Colonic mucosa (tissue), 4 donors: ENCODE measurements around the gene ARCN1. TPM values are rescaled to one million over a fixed set of nuclear protein-coding genes. Genes with fewer than 3 reads are reported as not detected.

Experiments used
- DNase-seq: peaks from one replicate; pipeline ENCODE4 v3.0.0-alpha.2; 2020
- H3K27ac ChIP-seq: fragments of 200-600 bp; one replicate; pipeline ENCODE4 v1.8.0; 2021
- H3K27me3 ChIP-seq: fragments of 200-600 bp; one replicate; pipeline ENCODE4 v1.8.0; 2021
- H3K36me3 ChIP-seq: fragments of 200-600 bp; one replicate; pipeline ENCODE4 v1.8.0; 2021
- H3K4me1 ChIP-seq: fragments of 200-600 bp; one replicate; pipeline ENCODE4 v1.8.0; 2021; ENCODE audit warnings: mild to moderate bottlenecking
- H3K4me3 ChIP-seq: fragments of 200-600 bp; one replicate; pipeline ENCODE4 v1.8.0; 2021
- H3K9ac ChIP-seq, 2 donors: one replicate each; pipeline ENCODE4 v1.7.0; 2013; ENCODE audit warnings: control low read depth in 2 of 2, low read depth in 2 of 2, low read length in 2 of 2
- H3K9me3 ChIP-seq: fragments of 200-600 bp; one replicate; pipeline ENCODE4 v1.8.0; 2021
- CTCF ChIP-seq: fragments of 200-600 bp; IDR thresholded peaks from one replicate; pipeline ENCODE4 v1.8.0; 2022; ENCODE audit warnings: antibody characterized with exemption, mild to moderate bottlenecking
- intact Hi-C: fragments of 100-400 bp; cut with DNase I; formaldehyde crosslinking; loops from one replicate; pipeline ENCODE4 v1.14.1; 2022
- total RNA-seq, 2 donors: library from RNA; stranded (reverse); fragmentation: NEBNext Ultra II Directional in 1 of 2; extraction: Animal tissue kit (Norgen Biotek cat#: 25700) in 1 of 2; gene quantifications; one replicate each; pipeline ENCODE4 v1.2.1, GENCODE V29; 2021
- donor health status: healthy.
- donor health status: DM: no; HTN: no; CAD: no.
- donor health status: DM: no; HTN: no; CAD: no.

ARCN1 gene
- total RNA-seq, 2 donors from 2014 or later: 151 to 171 TPM

GRCh38 chr11:118618991-118619375, 46.8 kb downstream of the ARCN1 start:
- no peak for TF ChIP-seq CTCF
- H3K36me3 ChIP-seq: no peaks in the 10 kb centered on the region
- no peaks in the 10 kb centered on the region for H3K27me3 ChIP-seq
- H3K4me1 ChIP-seq: peaks cover 16% of the 10 kb centered on the region
- peak overlapping the region; percentile 55 for H3K27ac ChIP-seq
- H3K9me3 ChIP-seq: no peaks in the 10 kb centered on the region
- DNase-seq: no peak
- peak overlapping the region; percentile 16 to 38 for H3K9ac ChIP-seq
- no peak overlapping the region for H3K4me3 ChIP-seq
- intact Hi-C loops: no loop called here

- Histone ChIP-seq H3K4me3 (no peak overlapping the region), H3K27ac (peak overlapping the region; percentile 55), H3K4me1 (peaks cover 16% of the 10 kb centered on the region), H3K9me3 (no peaks in the 10 kb centered on the region), H3K27me3 (no peaks in the 10 kb centered on the region), H3K9ac (peak overlapping the region; percentile 16), H3K36me3 (no peaks in the 10 kb centered on the region)
- no peak for TF ChIP-seq CTCF
- intact Hi-C loops: no loop called here
- no peak for DNase-seq
Measured at GRCh38 chr11:118619444-118620197, 47.4 kb downstream of the ARCN1 start.

DNA sequence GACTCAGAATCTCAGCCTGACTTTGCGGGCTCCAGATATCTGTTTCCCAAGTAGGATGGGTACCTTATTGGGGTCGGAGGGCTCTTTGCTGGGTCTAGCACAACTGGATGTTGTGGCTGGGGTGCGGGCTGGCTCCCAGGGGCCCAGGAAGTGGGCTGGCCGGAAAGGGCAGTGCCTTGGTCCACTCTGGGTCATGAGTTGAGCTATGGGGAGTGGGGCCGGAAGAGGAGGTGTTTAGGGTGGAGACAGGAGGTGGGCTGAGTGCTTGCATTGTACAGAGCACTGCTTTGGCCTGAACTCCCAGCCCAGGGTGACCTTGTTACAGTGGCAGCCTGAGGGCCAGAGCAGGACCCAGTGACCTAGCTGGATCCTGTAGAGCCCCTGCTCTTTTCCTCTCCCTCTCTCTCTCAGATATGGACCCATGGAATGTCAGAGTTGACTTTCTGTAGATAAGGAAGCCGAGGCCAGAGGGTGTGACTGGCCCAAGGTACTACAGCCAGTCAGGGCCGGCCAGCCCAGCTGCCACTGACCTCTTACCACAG, 48.4 kb downstream of the ARCN1 start:
- DNase-seq: no peak
- no peaks in the 10 kb centered on the region for H3K9me3 ChIP-seq
- no peaks in the 10 kb centered on the region for H3K36me3 ChIP-seq
- peak overlapping the region; percentile 40 for H3K4me3 ChIP-seq
- no peak for TF ChIP-seq CTCF
- peaks cover 16% of the 10 kb centered on the region for H3K4me1 ChIP-seq
- intact Hi-C loops: no loop called here
- H3K9ac ChIP-seq: peak overlapping the region in 1 of 2 donors; percentile 46
- no peaks in the 10 kb centered on the region for H3K27me3 ChIP-seq
- H3K27ac ChIP-seq: peak overlapping the region; percentile 63

DNA sequence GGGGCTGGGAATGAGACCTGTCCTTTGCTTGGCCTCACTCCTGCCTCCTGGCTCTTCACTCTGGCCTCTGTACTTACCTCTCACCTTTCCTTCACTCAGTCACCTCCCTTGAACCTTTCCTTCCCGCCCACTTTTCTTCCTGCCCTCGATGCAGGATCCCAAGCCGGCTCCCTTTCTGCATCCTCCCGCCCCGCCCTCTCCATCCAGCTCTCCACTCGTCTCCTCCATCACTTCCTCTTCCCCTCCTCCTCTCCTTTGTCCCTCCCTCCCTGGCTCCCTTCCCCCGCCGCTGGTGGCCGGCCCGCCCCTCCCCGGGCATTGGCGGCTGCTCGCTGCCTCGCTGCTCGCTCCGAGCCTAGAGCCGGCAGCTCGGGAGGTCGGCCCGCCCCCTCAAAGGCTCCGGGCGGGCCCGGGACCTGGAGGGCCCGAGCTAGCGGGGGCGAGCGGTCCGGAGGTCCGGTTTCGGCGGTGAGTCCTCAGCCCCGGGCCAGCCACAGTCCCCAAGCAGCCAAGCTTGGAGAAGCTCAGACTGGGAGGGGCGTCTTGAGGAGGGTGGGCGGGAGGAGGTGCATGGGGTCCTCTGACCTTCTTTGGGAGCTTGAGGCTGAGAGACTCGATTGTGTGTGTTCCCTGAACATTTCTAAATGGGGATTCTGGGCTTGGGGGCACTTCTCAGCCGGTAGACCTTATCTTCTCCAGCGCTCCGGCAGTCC, 49.0 kb downstream of the ARCN1 start:
- Histone ChIP-seq H3K9ac (peak overlapping the region; percentile 5 to 61), H3K4me3 (peak overlapping the region; percentile 40), H3K9me3 (no peaks in the 10 kb centered on the region), H3K4me1 (peaks cover 16% of the 10 kb centered on the region), H3K27me3 (no peaks in the 10 kb centered on the region), H3K27ac (peak overlapping the region; percentile 63), H3K36me3 (no peaks in the 10 kb centered on the region)
- DNase-seq: peak; percentile 92
- TF ChIP-seq CTCF: no peak
- intact Hi-C loops: no loop called here

DNA sequence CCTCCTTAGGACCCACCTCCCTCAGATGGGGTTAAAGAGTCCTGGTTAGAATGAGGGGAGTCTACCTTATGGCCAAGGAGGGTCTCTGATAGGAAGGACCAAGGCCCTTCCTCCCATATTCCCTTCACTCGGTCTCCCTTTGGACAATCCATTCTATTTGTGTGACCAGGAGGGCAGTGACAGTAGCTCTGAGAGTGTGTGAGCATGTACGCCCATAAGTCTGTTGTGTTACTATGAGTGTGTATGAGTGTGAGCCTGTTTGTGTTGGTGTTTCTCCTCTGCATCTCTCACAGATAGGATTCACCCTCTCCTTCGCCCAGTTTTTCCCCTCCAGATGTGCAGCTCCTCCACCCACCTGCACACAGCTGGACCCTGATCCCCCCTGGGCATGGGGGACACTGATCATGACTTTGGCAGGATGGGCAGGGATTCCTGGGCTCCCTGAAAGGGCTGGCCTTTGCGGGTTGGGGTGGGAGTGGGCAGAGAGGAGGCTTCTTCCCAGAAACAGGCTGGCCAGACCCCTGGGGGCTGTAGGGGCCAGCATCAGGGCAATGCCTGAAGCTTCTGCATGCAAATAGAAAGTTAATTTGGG, 49.7 kb downstream of the ARCN1 start:
- H3K27ac ChIP-seq: peak overlapping the region; percentile 50
- DNase-seq: no peak
- no peaks in the 10 kb centered on the region for H3K27me3 ChIP-seq
- H3K9me3 ChIP-seq: no peaks in the 10 kb centered on the region
- peak overlapping the region; percentile 5 to 61 for H3K9ac ChIP-seq
- peak overlapping the region; percentile 40 for H3K4me3 ChIP-seq
- peaks cover 16% of the 10 kb centered on the region for H3K4me1 ChIP-seq
- intact Hi-C loops: no loop called here
- no peaks in the 10 kb centered on the region for H3K36me3 ChIP-seq
- no peak for TF ChIP-seq CTCF
